ENCODE measurements around the gene SF3B3. TPM values are rescaled to one million over a fixed set of nuclear protein-coding genes. Genes with fewer than 3 reads are reported as not detected.

Gene SF3B3
- total and polyA plus RNA-seq, 2 of the 13 experiments (the other 11 are each of a cell fraction or from before 2014, with no cell fraction given), result 157 to 500 TPM

DNA sequence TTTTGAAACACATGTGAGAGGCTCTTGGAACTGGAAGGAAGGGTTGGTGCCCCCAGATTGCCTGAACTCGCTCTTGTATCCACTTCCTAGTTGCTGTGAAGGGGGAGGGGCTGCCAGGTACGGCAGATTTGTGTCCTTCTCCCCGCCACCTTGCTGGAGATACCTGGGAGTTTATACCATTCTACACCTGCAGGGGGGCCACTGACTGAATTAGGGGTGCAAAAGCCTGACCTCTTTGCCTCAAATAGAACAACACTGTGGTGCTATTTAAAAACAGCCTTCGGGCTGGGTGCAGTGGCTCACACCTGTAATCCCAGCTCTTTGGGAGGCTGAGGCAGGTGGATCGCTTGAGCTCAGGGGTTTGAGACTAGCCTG lies 87.6 kb downstream of the SF3B3 start:
- CTCF ChIA-PET (ENCODE audit: low intra/inter-chr PET ratio, low total read pairs), result no interaction called here
- 70% methylated on average over 5 of the region's 5 CpGs for WGBS (ENCODE audit: low lambda C conversion rate)
- intact Hi-C loops (cut with micrococcal nuclease; ENCODE audit: unreplicated experiment), result no loop called here

DNA sequence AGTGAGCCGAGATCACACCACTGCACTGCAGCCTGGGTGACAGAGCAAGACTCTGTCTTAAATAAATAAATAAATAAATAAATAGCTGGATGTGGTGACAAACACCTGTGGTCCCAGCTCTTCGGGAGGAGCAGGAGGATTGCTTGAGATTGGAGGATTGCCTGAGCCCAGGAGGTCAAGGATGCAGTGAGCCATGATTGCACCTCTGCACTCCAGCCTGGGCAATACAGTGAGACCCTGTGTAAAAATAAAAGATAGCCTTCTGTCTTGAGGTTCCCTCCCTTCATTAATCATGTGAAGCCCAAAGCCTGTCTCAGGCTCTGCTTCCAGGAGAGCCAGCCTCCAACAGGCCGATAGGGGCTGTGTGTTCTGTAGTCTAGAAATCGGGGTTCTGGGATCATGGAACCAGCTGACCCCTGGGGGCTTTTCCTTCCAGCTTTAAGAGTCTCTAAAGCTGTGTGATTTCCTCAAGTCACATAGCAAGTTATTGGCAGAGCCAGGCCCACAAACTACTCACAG lies 88.2 kb downstream of the SF3B3 start:
- FAIRE-seq (no peak), DNase-seq (ENCODE audit: low spot score) (no peak), ATAC-seq (no peak)
- POLR2A ChIA-PET, result no interaction called here
- Histone ChIP-seq H3K27me3 (ENCODE audit: control insufficient read depth in 1 of 2, insufficient read depth in 2 of 2, low read length in 2 of 2) (peaks cover 0 to 15% of the 10 kb centered on the region in 2 experiments; a peak in 1 of 5 replicates), H3K79me2 (ENCODE audit: insufficient read depth, low read length) (no peaks in the 10 kb centered on the region), H4K20me1 (ENCODE audit: insufficient read depth, low read length) (no peaks in the 10 kb centered on the region), H3K36me3 (replicated peaks in 1 of 2; ENCODE audit: control insufficient read depth in 1 of 2, insufficient read depth in 2 of 2, low read length in 2 of 2) (no peaks in the 10 kb centered on the region), H3K27ac (ENCODE audit: extremely low read length, insufficient read depth, low read length) (no peak overlapping the region), H3K9me3 (ENCODE audit: low read length) (no peaks in the 10 kb centered on the region), H3K9ac (ENCODE audit: insufficient read depth, low read depth, low read length) (no peak overlapping the region), H3K4me3 (replicated peaks in 1 of 3; ENCODE audit: insufficient read depth in 1 of 3, low read depth in 2 of 3, low read length in 3 of 3) (no peak overlapping the region), H3K4me1 (ENCODE audit: insufficient read depth, low read length) (peaks cover 11% of the 10 kb centered on the region; the same call in 1 of the 2 replicates), H2AFZ (ENCODE audit: low read length) (no peak overlapping the region), H3K4me2 (ENCODE audit: low read depth, low read length) (no peak overlapping the region)
- in situ Hi-C loops (cut with HindIII; ENCODE audit: extremely low pct_ligation_motif_present, low pct_unique_long_range_greater_than_20kb) (no loop called here), intact Hi-C loops (cut with micrococcal nuclease; ENCODE audit: unreplicated experiment) (no loop called here)
- no peak for TF ChIP-seq RFX5 (IDR thresholded peaks at IDR 0.05; ENCODE audit: low read depth, low read length)
- no peak for TF ChIP-seq THYN1 (CRISPR knock-in tag; IDR thresholded peaks at IDR 0.05; ENCODE audit: borderline replicate concordance, low read depth)
- TF ChIP-seq KLF15 (CRISPR knock-in tag; IDR thresholded peaks at IDR 0.05; ENCODE audit: borderline replicate concordance), result no peak
- TF ChIP-seq, protein P1, sequence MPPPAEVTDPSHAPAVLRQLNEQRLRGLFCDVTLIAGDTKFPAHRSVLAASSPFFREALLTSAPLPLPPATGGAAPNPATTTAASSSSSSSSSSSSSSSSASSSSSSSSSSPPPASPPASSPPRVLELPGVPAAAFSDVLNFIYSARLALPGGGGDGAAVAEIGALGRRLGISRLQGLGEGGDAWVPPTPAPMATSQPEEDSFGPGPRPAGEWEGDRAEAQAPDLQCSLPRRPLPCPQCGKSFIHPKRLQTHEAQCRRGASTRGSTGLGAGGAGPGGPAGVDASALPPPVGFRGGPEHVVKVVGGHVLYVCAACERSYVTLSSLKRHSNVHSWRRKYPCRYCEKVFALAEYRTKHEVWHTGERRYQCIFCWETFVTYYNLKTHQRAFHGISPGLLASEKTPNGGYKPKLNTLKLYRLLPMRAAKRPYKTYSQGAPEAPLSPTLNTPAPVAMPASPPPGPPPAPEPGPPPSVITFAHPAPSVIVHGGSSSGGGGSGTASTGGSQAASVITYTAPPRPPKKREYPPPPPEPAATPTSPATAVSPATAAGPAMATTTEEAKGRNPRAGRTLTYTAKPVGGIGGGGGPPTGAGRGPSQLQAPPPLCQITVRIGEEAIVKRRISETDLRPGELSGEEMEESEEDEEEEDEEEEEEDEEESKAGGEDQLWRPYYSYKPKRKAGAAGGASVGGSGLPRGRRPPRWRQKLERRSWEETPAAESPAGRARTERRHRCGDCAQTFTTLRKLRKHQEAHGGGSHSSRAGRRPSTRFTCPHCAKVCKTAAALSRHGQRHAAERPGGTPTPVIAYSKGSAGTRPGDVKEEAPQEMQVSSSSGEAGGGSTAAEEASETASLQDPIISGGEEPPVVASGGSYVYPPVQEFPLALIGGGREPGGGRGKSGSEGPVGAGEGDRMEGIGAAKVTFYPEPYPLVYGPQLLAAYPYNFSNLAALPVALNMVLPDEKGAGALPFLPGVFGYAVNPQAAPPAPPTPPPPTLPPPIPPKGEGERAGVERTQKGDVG (CRISPR knock-in tag; IDR thresholded peaks at IDR 0.05; ENCODE audit: borderline replicate concordance), result no peak
- TF ChIP-seq, protein P2, sequence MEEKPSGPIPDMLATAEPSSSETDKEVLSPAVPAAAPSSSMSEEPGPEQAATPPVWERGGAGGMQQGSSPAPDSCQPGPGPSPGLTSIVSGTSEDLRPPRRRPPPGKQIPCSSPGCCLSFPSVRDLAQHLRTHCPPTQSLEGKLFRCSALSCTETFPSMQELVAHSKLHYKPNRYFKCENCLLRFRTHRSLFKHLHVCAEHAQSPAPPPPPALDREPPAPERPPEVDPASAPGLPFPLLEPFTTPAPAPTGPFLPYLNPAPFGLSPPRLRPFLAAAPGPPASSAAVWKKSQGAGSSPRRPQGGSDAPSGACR (CRISPR knock-in tag; IDR thresholded peaks at IDR 0.05), result no peak
- TF ChIP-seq ZNF121 (CRISPR knock-in tag; IDR thresholded peaks at IDR 0.05), result peak; percentile 57; the same call in 1 of the 2 replicates
- no TSS peak for BruUV-seq (replicated peaks)
- WGBS (ENCODE audit: low lambda C conversion rate), result 7% methylated on average over 4 of the region's 4 CpGs
- CTCF ChIA-PET (ENCODE audit: low intra/inter-chr PET ratio, low total read pairs), result no interaction called here

More for the DNA sequence above, 87.6 kb downstream of the SF3B3 start:
- Histone ChIP-seq H3K36me3 (replicated peaks in 1 of 2; ENCODE audit: control insufficient read depth in 1 of 2, insufficient read depth in 2 of 2, low read length in 2 of 2) (no peaks in the 10 kb centered on the region), H3K27me3 (ENCODE audit: control insufficient read depth in 1 of 2, insufficient read depth in 2 of 2, low read length in 2 of 2) (peaks cover 0 to 20% of the 10 kb centered on the region in 2 experiments; a peak in 1 of 5 replicates), H3K9ac (ENCODE audit: insufficient read depth, low read depth, low read length) (no peak overlapping the region), H3K79me2 (ENCODE audit: insufficient read depth, low read length) (no peaks in the 10 kb centered on the region), H3K4me2 (ENCODE audit: low read depth, low read length) (no peak overlapping the region), H4K20me1 (ENCODE audit: insufficient read depth, low read length) (no peaks in the 10 kb centered on the region), H2AFZ (ENCODE audit: low read length) (no peak overlapping the region), H3K27ac (ENCODE audit: extremely low read length, insufficient read depth, low read length) (no peak overlapping the region), H3K4me1 (ENCODE audit: insufficient read depth, low read length) (peaks cover 11% of the 10 kb centered on the region; the same call in 1 of the 2 replicates), H3K9me3 (ENCODE audit: low read length) (no peaks in the 10 kb centered on the region), H3K4me3 (replicated peaks in 1 of 3; ENCODE audit: insufficient read depth in 1 of 3, low read depth in 2 of 3, low read length in 3 of 3) (no peak overlapping the region)
- no TSS peak for BruUV-seq (replicated peaks)
- ATAC-seq (no peak), FAIRE-seq (no peak), DNase-seq (ENCODE audit: low spot score) (no peak)
- no peak for TF ChIP-seq ZSCAN21 (CRISPR knock-in tag; IDR thresholded peaks at IDR 0.05; ENCODE audit: borderline replicate concordance)
- POLR2A ChIA-PET, result no interaction called here
- in situ Hi-C loops (cut with HindIII; ENCODE audit: extremely low pct_ligation_motif_present, low pct_unique_long_range_greater_than_20kb), result no loop called here
